Body of pancreas (tissue), 4 donors: Measurements from ENCODE around the gene GPC2. TPM values are rescaled to one million over a fixed set of nuclear protein-coding genes. Genes with fewer than 3 reads are reported as not detected.

ENCODE experiments used
- ATAC-seq: fragments of 150-250 bp; one replicate; pipeline ENCODE4 v1.9.1; 2016
- DNase-seq, 4 donors: peaks; one replicate each; pipeline ENCODE4 v3.0.0-alpha.2; 2019
- H3K27ac ChIP-seq, 4 donors: fragments of 200-600 bp; sonication (generic); 1 replicate in 3 of 4; 2 replicates in 1 of 4; pipeline versions ENCODE4 v1.5.1 to v1.6.1; 2016 to 2019; ENCODE audit warnings: mild to moderate bottlenecking in 1 of 4, mixed read lengths in 1 of 4, moderate library complexity in 1 of 4
- H3K27me3 ChIP-seq, 2 donors: fragments of 200-600 bp; sonication (generic); one replicate each; pipeline ENCODE4 v1.6.0; 2016; ENCODE audit warnings: mild to moderate bottlenecking in 1 of 2
- H3K36me3 ChIP-seq, 2 donors: fragments of 200-600 bp; sonication (generic); replicated peaks in 1 of 2; 2 replicates each; pipeline ENCODE4 v1.5.1; 2016; ENCODE audit warnings: low read depth in 2 of 2; ENCODE audit not compliant: insufficient read depth in 1 of 2
- H3K4me1 ChIP-seq: fragments of 200-600 bp; sonication (generic); one replicate; pipeline ENCODE4 v1.6.0; 2016
- H3K4me3 ChIP-seq, 2 donors: fragments of 200-600 bp; sonication (generic); 1 replicate in 1 of 2; 2 replicates in 1 of 2; pipeline ENCODE4 v1.5.1; 2016 to 2019
- H3K9me3 ChIP-seq, 3 donors: fragments of 200-600 bp; sonication (generic); 1 replicate in 2 of 3; 2 replicates in 1 of 3; pipeline ENCODE4 v1.5.1; 2016
- CTCF ChIP-seq, 7 experiments: fragments of 450-650 bp in 4 of 7; fragments of 200-600 bp in 3 of 7; sonication (generic) in 3 of 7; IDR thresholded peaks; one replicate each; pipeline ENCODE4 v1.5.1; 2016 to 2019; ENCODE audit warnings: antibody characterized with exemption in 7 of 7
- POLR2A ChIP-seq, 3 donors: fragments of 450-650 bp; IDR thresholded peaks; one replicate each; pipeline ENCODE4 v1.6.1; 2016; ENCODE audit warnings: antibody characterized with exemption in 3 of 3, mild to moderate bottlenecking in 2 of 3
- WGBS, 2 donors: methylation state at CpG; one replicate each; pipeline ENCODE4 v1.1.5; 2017; 5-methylcytosine and 5-hydroxymethylcytosine counted together
- intact Hi-C: fragments of 100-400 bp; cut with DNase I; formaldehyde crosslinking; loops from one replicate; pipeline ENCODE4 v1.15.1; 2023
- total RNA-seq, 2 donors: library from RNA; depleted of rRNA; stranded (reverse); fragments of >200 nt; gene quantifications; one replicate each; pipeline ENCODE4 v1.1.0, GENCODE V29; 2016

The GPC2 gene
- total RNA-seq, 2 donors from 2014 or later = 0.99 to 1.6 TPM

DNA sequence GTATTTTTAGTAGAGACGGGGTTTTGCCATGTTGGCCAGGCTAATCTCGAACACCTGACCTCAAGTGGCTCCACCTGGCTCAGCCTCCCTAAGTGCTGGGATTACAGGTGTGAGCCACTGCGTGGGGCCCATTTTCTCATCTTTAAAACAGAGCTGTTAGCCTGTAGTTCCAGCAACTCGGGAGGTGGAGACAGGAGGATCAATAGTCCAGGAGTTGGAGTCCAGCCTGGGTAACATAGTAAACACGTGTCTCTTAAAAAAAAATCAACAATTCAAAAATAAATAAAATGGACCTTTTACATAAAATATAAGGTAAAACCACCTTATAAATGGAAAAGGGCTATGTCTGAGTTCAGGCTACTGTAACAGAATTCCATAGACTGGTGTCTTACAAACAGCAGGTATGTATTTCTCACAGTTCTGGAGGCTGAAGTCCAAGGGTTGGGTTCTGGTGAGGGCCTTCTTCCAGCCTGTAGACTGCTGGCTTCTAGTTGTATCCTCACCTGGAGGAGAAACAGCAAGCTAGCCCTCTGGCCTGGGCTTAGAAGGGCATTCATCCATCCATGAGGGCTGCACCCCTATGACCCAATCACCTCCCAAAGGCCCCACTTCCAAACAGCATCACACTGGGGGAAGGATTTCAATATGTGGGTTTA, 35.6 kb upstream of the GPC2 start:
- Histone ChIP-seq H3K27me3 (no peaks in the 10 kb centered on the region), H3K9me3 (no peaks in the 10 kb centered on the region), H3K27ac (no peak overlapping the region), H3K4me1 (peaks cover 20% of the 10 kb centered on the region), H3K4me3 (no peak overlapping the region), H3K36me3 (no peaks in the 10 kb centered on the region)
- no peak for ATAC-seq
- intact Hi-C loops = loop anchor here (10.0 kb wide), 1 partner anchor 78 kb away; no protein-coding TSS in a partner anchor
- 57 to 61% methylated on average over 5 of the region's 5 CpGs for WGBS, 2 donors
- no peak for DNase-seq
- TF ChIP-seq POLR2A (IDR thresholded peaks at IDR 0.05) (no peak), CTCF (IDR thresholded peaks at IDR 0.05) (no peak)

GRCh38 chr7:100211342-100211780, 34.2 kb upstream of the GPC2 start:
- H3K27ac ChIP-seq = no peak overlapping the region
- no peaks in the 10 kb centered on the region for H3K27me3 ChIP-seq
- no peak overlapping the region for H3K4me3 ChIP-seq
- intact Hi-C loops = loop anchor here (10.0 kb wide), 1 partner anchor 77 kb away; no protein-coding TSS in a partner anchor
- H3K4me1 ChIP-seq = peaks cover 20% of the 10 kb centered on the region
- no peak for TF ChIP-seq CTCF (IDR thresholded peaks at IDR 0.05)
- no peak for TF ChIP-seq POLR2A (IDR thresholded peaks at IDR 0.05)
- DNase-seq (no peak), ATAC-seq (no peak)
- no peaks in the 10 kb centered on the region for H3K9me3 ChIP-seq
- H3K36me3 ChIP-seq = no peaks in the 10 kb centered on the region
- 64 to 75% methylated on average over 7 of the region's 7 CpGs for WGBS, 2 donors

GRCh38 chr7:100210805-100211204, 33.6 kb upstream of the GPC2 start:
- DNase-seq = no peak
- Histone ChIP-seq H3K27me3 (no peaks in the 10 kb centered on the region), H3K36me3 (no peaks in the 10 kb centered on the region), H3K4me3 (no peak overlapping the region), H3K4me1 (peaks cover 18% of the 10 kb centered on the region), H3K27ac (no peak overlapping the region), H3K9me3 (no peaks in the 10 kb centered on the region)
- intact Hi-C loops = loop anchor here (10.0 kb wide), 1 partner anchor 76 kb away; no protein-coding TSS in a partner anchor
- TF ChIP-seq CTCF (IDR thresholded peaks at IDR 0.05) (no peak), POLR2A (IDR thresholded peaks at IDR 0.05) (no peak)
- WGBS, 2 donors = 70 to 83% methylated on average over 5 of the region's 5 CpGs
- ATAC-seq = no peak

DNA sequence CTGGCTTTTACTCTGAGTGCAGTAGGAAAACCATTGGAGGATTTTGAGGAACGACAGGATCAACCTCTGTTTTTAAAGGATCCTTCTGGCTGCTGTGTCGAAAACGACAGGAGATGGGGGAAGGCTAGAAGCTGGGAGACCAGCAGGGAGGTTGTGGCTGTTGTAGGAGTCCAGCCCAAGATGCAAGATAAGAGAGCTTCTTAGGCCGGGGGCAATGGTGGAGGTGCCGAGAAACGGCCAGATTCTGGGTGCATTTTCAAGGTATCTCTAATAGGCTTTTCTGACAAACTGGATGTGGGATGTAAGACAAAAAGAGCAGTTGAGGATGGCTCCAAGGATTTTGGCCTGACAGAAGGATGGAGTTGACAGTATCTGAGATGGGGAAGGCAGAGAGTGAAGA, 32.3 kb upstream of the GPC2 start:
- ATAC-seq = no peak
- Histone ChIP-seq H3K4me3 (no peak overlapping the region), H3K4me1 (peaks cover 16% of the 10 kb centered on the region), H3K9me3 (no peaks in the 10 kb centered on the region), H3K27ac (peak overlapping the region in 1 of 4 donors; percentile 46), H3K36me3 (no peaks in the 10 kb centered on the region), H3K27me3 (no peaks in the 10 kb centered on the region)
- DNase-seq = no peak
- WGBS, 2 donors = 62 to 67% methylated on average over 6 of the region's 6 CpGs
- intact Hi-C loops = no loop called here
- TF ChIP-seq CTCF (IDR thresholded peaks at IDR 0.05) (no peak), POLR2A (IDR thresholded peaks at IDR 0.05) (no peak)
